Left lung (tissue), 10 donors: ENCODE measurements around the gene MIP. TPM values are rescaled to one million over a fixed set of nuclear protein-coding genes. Genes with fewer than 3 reads are reported as not detected.

Source experiments
- ATAC-seq: fragments of 200-7000 bp; cut with Tn5 transposase; one replicate; pipeline ENCODE4 v1.9.1; 2020; ENCODE audit warnings: moderate library complexity
- DNase-seq, 4 donors: peaks; one replicate each; pipeline ENCODE4 v3.0.0-alpha.2; 2013 to 2020
- H3K27ac ChIP-seq, 2 donors: fragments of 200-600 bp; sonication (generic) in 1 of 2; one replicate each; pipeline versions ENCODE4 v1.5.0 to v1.8.0; 2020 to 2021
- H3K27me3 ChIP-seq, 2 donors: fragments of 200-600 bp; sonication (generic) in 1 of 2; one replicate each; pipeline versions ENCODE4 v1.5.0 to v1.8.0; 2020 to 2021
- H3K36me3 ChIP-seq, 2 donors: fragments of 200-600 bp; sonication (generic) in 1 of 2; one replicate each; pipeline versions ENCODE4 v1.5.0 to v1.8.0; 2020 to 2021
- H3K4me1 ChIP-seq, 2 donors: fragments of 200-600 bp; one replicate each; pipeline ENCODE4 v1.8.0; 2021
- H3K4me3 ChIP-seq, 2 donors: fragments of 200-600 bp; sonication (generic) in 1 of 2; one replicate each; pipeline versions ENCODE4 v1.5.0 to v1.8.0; 2020 to 2021; ENCODE audit warnings: mild to moderate bottlenecking in 1 of 2
- H3K9me3 ChIP-seq, 2 donors: fragments of 200-600 bp; sonication (generic) in 1 of 2; one replicate each; pipeline versions ENCODE4 v1.5.0 to v1.8.0; 2020 to 2021
- intact Hi-C, 2 donors: fragments of 100-400 bp; cut with DNase I; formaldehyde crosslinking; loops; one replicate each; pipeline versions ENCODE4 v1.11.2 to v1.14.2; 2022
- polyA plus RNA-seq, 6 donors: library from polyadenylated mRNA; unstranded; fragments of 120-200 nt; gene quantifications; one replicate each; pipeline ENCODE4 v1.2.1, GENCODE V29; 2013; ENCODE audit not compliant: insufficient read length in 6 of 6
- total RNA-seq, 2 donors: library from RNA; stranded (reverse); fragmentation: NEBNext Ultra II Directional; extraction: Animal tissue kit (Norgen Biotek cat#: 25700); gene quantifications; one replicate each; pipeline ENCODE4 v1.2.1, GENCODE V29; 2021
- TF ChIP-seq, protein P1 (sequence below), 2 donors: fragments of 200-600 bp; sonication (generic) in 1 of 2; IDR thresholded peaks; one replicate each; pipeline versions ENCODE4 v1.5.0 to v1.8.0; 2021; ENCODE audit warnings: antibody characterized with exemption in 2 of 2
- donor health status: DM: no; HTN: yes; CAD: no.
- donor health status: DM: no; HTN: no; CAD: no.

The MIP gene
- total and polyA plus RNA-seq, 8 donors, result 0.18 TPM; not detected in 7

DNA sequence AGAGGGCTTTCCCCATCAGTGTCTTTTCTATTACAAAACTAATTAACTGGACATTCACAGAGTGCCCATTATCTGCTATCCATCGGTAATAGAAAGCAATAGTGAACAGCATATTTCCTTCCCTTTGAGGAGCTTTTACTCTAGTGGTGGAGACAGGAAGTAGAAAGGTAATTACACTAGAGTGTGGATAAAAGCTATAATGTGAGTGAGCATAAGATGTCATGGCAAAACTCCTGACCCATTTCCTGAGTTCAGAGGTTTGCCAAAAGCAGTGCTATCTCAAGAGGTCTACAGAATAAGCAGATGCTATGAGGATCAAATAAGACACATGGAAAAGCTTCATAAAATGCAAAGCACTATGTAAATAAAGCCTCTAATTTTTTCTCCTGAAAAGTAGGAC lies 29.3 kb downstream of the MIP start:
- Histone ChIP-seq H3K36me3 (peaks cover 0 to 95% of the 10 kb centered on the region in 2 donors), H3K27me3 (no peaks in the 10 kb centered on the region), H3K4me3 (no peak overlapping the region), H3K27ac (no peak overlapping the region), H3K9me3 (no peaks in the 10 kb centered on the region), H3K4me1 (no peaks in the 10 kb centered on the region)
- intact Hi-C loops, result no loop called here
- DNase-seq, result no peak
- no peak for ATAC-seq
- TF ChIP-seq, protein P1, sequence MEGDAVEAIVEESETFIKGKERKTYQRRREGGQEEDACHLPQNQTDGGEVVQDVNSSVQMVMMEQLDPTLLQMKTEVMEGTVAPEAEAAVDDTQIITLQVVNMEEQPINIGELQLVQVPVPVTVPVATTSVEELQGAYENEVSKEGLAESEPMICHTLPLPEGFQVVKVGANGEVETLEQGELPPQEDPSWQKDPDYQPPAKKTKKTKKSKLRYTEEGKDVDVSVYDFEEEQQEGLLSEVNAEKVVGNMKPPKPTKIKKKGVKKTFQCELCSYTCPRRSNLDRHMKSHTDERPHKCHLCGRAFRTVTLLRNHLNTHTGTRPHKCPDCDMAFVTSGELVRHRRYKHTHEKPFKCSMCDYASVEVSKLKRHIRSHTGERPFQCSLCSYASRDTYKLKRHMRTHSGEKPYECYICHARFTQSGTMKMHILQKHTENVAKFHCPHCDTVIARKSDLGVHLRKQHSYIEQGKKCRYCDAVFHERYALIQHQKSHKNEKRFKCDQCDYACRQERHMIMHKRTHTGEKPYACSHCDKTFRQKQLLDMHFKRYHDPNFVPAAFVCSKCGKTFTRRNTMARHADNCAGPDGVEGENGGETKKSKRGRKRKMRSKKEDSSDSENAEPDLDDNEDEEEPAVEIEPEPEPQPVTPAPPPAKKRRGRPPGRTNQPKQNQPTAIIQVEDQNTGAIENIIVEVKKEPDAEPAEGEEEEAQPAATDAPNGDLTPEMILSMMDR (IDR thresholded peaks at IDR 0.05), result no peak

- Histone ChIP-seq H3K4me1 (no peaks in the 10 kb centered on the region), H3K27ac (no peak overlapping the region), H3K4me3 (no peak overlapping the region), H3K36me3 (peaks cover 0 to 77% of the 10 kb centered on the region in 2 donors), H3K27me3 (no peaks in the 10 kb centered on the region), H3K9me3 (no peaks in the 10 kb centered on the region)
- intact Hi-C loops, result no loop called here
- no peak for ATAC-seq
- DNase-seq, result no peak
- TF ChIP-seq, protein P1 (IDR thresholded peaks at IDR 0.05), result no peak
Measured at GRCh38 chr12:56420411-56420810, 34.0 kb downstream of the MIP start.

DNA sequence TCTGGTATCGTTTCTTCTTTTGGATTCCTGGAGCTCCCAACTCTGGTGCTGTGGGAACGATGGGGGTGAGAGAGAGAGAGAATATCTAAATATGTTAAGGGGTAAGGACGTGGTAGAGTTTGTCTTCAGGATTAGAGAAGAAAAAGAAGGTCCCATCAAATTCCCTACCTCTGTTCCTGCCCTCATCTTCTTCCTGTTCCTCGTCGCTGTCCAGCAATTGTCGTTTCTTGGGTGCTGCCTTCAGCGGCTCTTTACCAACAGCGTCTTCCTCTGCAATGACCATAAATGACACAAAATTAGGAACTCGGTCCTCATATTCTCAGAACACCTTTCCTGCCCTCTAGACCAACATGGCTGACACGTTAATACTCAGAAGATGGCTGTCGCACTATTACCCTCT lies 36.7 kb downstream of the MIP start:
- TF ChIP-seq, protein P1 (IDR thresholded peaks at IDR 0.05), result no peak
- Histone ChIP-seq H3K4me3 (no peak overlapping the region), H3K27ac (no peak overlapping the region), H3K36me3 (peaks cover 0 to 54% of the 10 kb centered on the region in 2 donors), H3K4me1 (no peaks in the 10 kb centered on the region), H3K9me3 (no peaks in the 10 kb centered on the region), H3K27me3 (no peaks in the 10 kb centered on the region)
- DNase-seq (no peak), ATAC-seq (no peak)
- intact Hi-C loops, result no loop called here

DNA sequence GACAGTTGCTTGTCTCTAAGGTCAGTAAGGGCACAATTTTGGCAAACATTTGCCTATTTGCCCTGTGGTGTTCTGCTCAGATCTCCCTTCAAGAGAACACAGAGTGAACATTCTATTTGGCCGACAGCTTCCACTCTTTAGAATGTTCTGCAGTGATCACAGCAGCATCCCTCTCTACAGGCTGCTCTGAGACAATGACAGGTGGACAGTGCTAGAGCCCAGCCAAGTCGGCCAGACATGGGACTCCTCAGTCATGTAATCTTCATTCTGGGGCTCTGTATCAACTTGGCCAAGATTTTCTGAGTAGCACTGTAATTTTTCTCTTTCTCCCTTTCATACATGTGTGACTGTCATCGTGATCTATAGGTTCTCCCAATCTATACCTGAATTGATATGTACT lies 40.1 kb downstream of the MIP start:
- intact Hi-C loops, result no loop called here
- no peak for ATAC-seq

GRCh38 chr12:56413392-56413791 lies 41.1 kb downstream of the MIP start:
- DNase-seq (no peak), ATAC-seq (peak; percentile 36)
- Histone ChIP-seq H3K9me3 (no peaks in the 10 kb centered on the region), H3K27ac (no peak overlapping the region), H3K36me3 (peaks cover 0 to 25% of the 10 kb centered on the region in 2 donors), H3K4me1 (no peaks in the 10 kb centered on the region), H3K4me3 (no peak overlapping the region), H3K27me3 (no peaks in the 10 kb centered on the region)
- intact Hi-C loops, result no loop called here
- TF ChIP-seq, protein P1 (IDR thresholded peaks at IDR 0.05), result no peak

More for the DNA sequence above, 40.1 kb downstream of the MIP start:
- H3K27me3 ChIP-seq, result no peaks in the 10 kb centered on the region
- H3K9me3 ChIP-seq, result no peaks in the 10 kb centered on the region
- H3K4me3 ChIP-seq, result no peak overlapping the region
- no peak for DNase-seq
- no peak overlapping the region for H3K27ac ChIP-seq
- TF ChIP-seq, protein P1 (IDR thresholded peaks at IDR 0.05), result no peak
- H3K4me1 ChIP-seq, result no peaks in the 10 kb centered on the region
- H3K36me3 ChIP-seq, result peaks cover 0 to 26% of the 10 kb centered on the region in 2 donors
